T-cell (primary cell): ENCODE measurements around the gene GLIS2. TPM values are rescaled to one million over a fixed set of nuclear protein-coding genes. Genes with fewer than 3 reads are reported as not detected.
A peak's percentile ranks its signal among the peaks of the same experiment; 100 is the strongest.

Experiments
- ATAC-seq, 4 experiments: fragments of 200-7000 bp in 3 of 4; fragments of 150-1000 bp in 1 of 4; cut with Tn5 transposase; replicated peaks in 1 of 4; 1 replicate in 3 of 4; 2 replicates in 1 of 4; pipeline ENCODE4 v1.10.0; 2021; ENCODE audit warnings: moderate library complexity in 3 of 4, mild to moderate bottlenecking in 2 of 4, moderate number of reproducible peaks in 1 of 4
- CTCF ChIA-PET, 2 donors: fragments of 300-600 bp; sonication (Branson Sonifier 250); formaldehyde crosslinking; loops; one replicate each; lab custom pipeline; 2022; ENCODE audit warnings: antibody characterized with exemption in 2 of 2; lab: Charles Lee
- POLR2A ChIA-PET, 2 donors: fragments of 300-600 bp; sonication (Branson Sonifier 250); formaldehyde crosslinking; loops; one replicate each; lab custom pipeline; 2022; ENCODE audit warnings: antibody characterized with exemption in 2 of 2; lab: Charles Lee
- DNase-seq, 35 experiments: peaks; one replicate each; pipeline versions ENCODE4 v3.0.0 to v3.0.0-alpha.2; 2013 to 2023
- H3K27ac ChIP-seq: one replicate; pipeline ENCODE4 v1.5.1; 2013; ENCODE audit warnings: low read length
- H3K27me3 ChIP-seq, 2 experiments: replicated peaks in 1 of 2; 1 replicate in 1 of 2; 2 replicates in 1 of 2; pipeline versions ENCODE4 v1.6.1 to v1.7.0; 2013; ENCODE audit warnings: low read length in 1 of 2, mixed read lengths in 1 of 2; ENCODE audit not compliant: control insufficient read depth in 2 of 2, insufficient read depth in 2 of 2; ENCODE audit errors: extremely low read depth in 1 of 2
- H3K36me3 ChIP-seq, 2 donors: 1 replicate in 1 of 2; 2 replicates in 1 of 2; pipeline versions ENCODE4 v1.6.1 to v1.7.0; 2013; ENCODE audit warnings: low read length in 1 of 2; ENCODE audit not compliant: control insufficient read depth in 2 of 2, insufficient read depth in 1 of 2; ENCODE audit errors: extremely low read depth in 1 of 2
- H3K4me1 ChIP-seq, 2 experiments: 1 replicate in 1 of 2; 2 replicates in 1 of 2; pipeline versions ENCODE4 v1.6.1 to v1.7.0; 2013; ENCODE audit warnings: low read length in 2 of 2, mixed read lengths in 1 of 2; ENCODE audit not compliant: insufficient read depth in 2 of 2, control insufficient read depth in 1 of 2; ENCODE audit errors: extremely low read depth in 1 of 2
- H3K4me3 ChIP-seq, 2 donors: 1 replicate in 1 of 2; 2 replicates in 1 of 2; pipeline versions ENCODE4 v1.5.1 to v1.7.0; 2013; ENCODE audit warnings: mild to moderate bottlenecking in 2 of 2, low read length in 1 of 2, moderate library complexity in 1 of 2; ENCODE audit not compliant: control insufficient read depth in 1 of 2; ENCODE audit errors: extremely low read depth in 1 of 2
- H3K9me3 ChIP-seq: 2 replicates; pipeline ENCODE4 v1.7.0; 2013
- H3K27ac Mint-ChIP-seq, 2 donors: one replicate each; pipeline ENCODE4 v1.8.0; 2020 to 2021; ENCODE audit warnings: mild to moderate bottlenecking in 2 of 2, mixed read lengths in 2 of 2
- H3K27me3 Mint-ChIP-seq, 2 donors: one replicate each; pipeline ENCODE4 v1.8.0; 2021 to 2022; ENCODE audit warnings: mixed read lengths in 2 of 2
- H3K36me3 Mint-ChIP-seq: one replicate; pipeline ENCODE4 v1.8.0; 2021; ENCODE audit warnings: mixed read lengths
- H3K4me1 Mint-ChIP-seq, 3 donors: one replicate each; pipeline ENCODE4 v1.8.0; 2020 to 2022; ENCODE audit warnings: mixed read lengths in 3 of 3, mild to moderate bottlenecking in 1 of 3
- H3K4me3 Mint-ChIP-seq, 3 donors: one replicate each; pipeline ENCODE4 v1.8.0; 2020 to 2022; ENCODE audit warnings: mild to moderate bottlenecking in 3 of 3, mixed read lengths in 3 of 3, moderate library complexity in 3 of 3
- H3K9me3 Mint-ChIP-seq, 3 donors: one replicate each; pipeline ENCODE4 v1.8.0; 2020 to 2022; ENCODE audit warnings: mixed read lengths in 3 of 3
- WGBS: methylation state at CpG from one replicate; pipeline ENCODE4 v1.1.5; 2013; ENCODE audit warnings: missing lambda C conversion rate; ENCODE audit not compliant: insufficient coverage; 5-methylcytosine and 5-hydroxymethylcytosine counted together
- total RNA-seq, 35 experiments: library from RNA in 6 of 35; stranded (reverse) in 6 of 35; fragments of 120-200 nt in 1 of 35; gene quantifications; one replicate each; pipeline versions ENCODE4 v1.2.1 to v1.2.4 and lab custom pipeline; 2013 to 2026

Gene GLIS2
- total RNA-seq, 5 donors from 2014 or later (not counting 1 experiment from before 2014, with no cell fraction given) = 0.18 to 0.20 (median 0.19) TPM; not detected in 2

DNA sequence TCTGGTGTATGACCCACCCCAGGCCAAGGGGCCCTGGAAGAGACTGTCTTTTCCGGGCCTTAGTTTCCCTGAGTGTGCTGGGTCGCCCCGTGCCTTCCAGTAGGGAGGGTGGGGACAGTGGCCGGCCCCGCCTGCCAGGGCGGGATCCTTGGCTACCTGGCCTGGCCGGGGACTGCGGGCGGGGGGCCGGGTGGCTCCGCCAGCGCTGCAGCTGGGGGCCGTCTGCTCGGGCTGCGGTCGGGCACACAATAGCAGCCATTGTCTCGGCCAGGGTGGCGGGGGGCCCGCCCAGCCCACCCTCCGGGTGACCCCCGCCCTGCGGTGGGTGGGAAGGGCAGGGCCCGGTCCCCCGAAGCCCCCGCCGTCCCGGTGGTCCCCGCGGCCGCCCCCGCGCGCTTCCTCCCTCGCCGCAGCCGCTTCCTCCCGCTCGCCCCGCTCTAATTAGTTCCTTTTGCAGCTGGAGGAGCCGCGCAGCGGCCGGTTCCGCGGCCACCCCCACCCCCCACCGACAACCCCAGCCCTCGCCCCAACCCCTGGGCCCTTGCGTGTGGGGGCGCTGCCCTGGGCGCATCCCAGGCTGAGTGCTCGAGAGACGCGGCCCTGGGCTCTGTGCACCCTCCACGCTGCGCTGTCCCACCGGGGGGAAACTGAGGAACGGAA lies 11.6 kb downstream of the GLIS2 start:
- H3K4me1 ChIP-seq = peaks cover 0 to 15% of the 10 kb centered on the region in 2 experiments
- Mint-ChIP-seq H3K4me3 (peak overlapping the region in 1 of 3 donors; percentile 72), H3K4me1 (peaks cover 0 to 8% (median 3%) of the 10 kb centered on the region in 3 donors), H3K9me3 (no peaks in the 10 kb centered on the region), H3K36me3 (no peaks in the 10 kb centered on the region), H3K27ac (no peak overlapping the region), H3K27me3 (peaks cover 0 to 10% of the 10 kb centered on the region in 2 donors)
- ATAC-seq = peak in 3 of 4 experiments; percentile 25 to 40 (median 30)
- H3K36me3 ChIP-seq = no peaks in the 10 kb centered on the region
- H3K4me3 ChIP-seq = peak overlapping the region; percentile 8 to 80
- WGBS = 10% methylated on average over 34 of the region's 57 CpGs
- POLR2A ChIA-PET = interaction anchor here in 1 of 2 donors (0.6 to 0.7 kb wide), 2 partner anchors 17 to 20 kb away, joined by 3 read pairs; no protein-coding TSS in a partner anchor
- H3K9me3 ChIP-seq = no peaks in the 10 kb centered on the region
- CTCF ChIA-PET = interaction anchor here in 1 of 2 donors (0.6 to 0.7 kb wide), 2 partner anchors 39 to 74 kb away, joined by 4 read pairs; no protein-coding TSS in a partner anchor
- peaks cover 0 to 46% of the 10 kb centered on the region in 2 experiments for H3K27me3 ChIP-seq
- H3K27ac ChIP-seq = no peak overlapping the region
- DNase-seq = peak in 1 of 35 experiments; percentile 13

DNA sequence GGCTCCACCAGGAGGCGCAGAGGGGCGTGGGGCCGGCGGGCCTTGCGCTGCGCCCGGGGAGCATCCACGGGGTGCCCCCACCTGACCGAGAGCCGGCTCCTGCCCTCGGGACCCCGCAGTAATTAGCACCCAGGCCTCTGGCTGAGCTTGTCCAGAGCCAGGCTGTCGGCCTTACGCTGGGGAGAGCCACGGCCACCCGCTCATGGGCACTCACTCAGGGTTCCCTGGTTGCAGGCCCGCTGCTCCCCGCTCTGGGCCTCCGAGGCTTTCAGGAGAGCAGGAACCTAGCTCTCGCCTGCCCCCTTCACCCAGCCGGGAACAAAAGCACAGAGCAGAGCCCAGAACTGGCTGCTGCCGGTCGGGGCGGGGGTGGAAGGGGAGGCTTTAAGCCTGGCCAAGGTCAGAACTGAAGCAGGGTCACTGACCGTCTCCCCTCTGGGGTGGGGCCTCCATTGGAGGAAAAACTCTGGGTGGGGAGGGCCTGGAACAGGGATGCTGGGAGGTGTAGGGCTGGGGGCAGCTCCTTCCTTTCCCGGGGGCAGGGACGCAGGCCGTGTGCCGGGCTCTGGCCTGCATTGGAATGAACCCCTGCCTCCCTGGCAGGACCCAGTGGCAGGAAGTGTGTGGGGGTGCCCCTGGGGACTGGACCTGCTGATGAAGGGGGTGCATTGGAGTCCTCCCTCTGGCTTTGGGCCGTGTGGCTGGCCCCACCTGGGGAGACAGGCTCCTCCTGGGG lies 12.3 kb downstream of the GLIS2 start:
- ChIA-PET CTCF (interaction anchor here in 1 of 2 donors (0.6 to 0.7 kb wide), 2 partner anchors 39 to 56 kb away, joined by 3 to 4 read pairs; partner anchors contain the start of gene TFAP4), POLR2A (no interaction called here)

DNA sequence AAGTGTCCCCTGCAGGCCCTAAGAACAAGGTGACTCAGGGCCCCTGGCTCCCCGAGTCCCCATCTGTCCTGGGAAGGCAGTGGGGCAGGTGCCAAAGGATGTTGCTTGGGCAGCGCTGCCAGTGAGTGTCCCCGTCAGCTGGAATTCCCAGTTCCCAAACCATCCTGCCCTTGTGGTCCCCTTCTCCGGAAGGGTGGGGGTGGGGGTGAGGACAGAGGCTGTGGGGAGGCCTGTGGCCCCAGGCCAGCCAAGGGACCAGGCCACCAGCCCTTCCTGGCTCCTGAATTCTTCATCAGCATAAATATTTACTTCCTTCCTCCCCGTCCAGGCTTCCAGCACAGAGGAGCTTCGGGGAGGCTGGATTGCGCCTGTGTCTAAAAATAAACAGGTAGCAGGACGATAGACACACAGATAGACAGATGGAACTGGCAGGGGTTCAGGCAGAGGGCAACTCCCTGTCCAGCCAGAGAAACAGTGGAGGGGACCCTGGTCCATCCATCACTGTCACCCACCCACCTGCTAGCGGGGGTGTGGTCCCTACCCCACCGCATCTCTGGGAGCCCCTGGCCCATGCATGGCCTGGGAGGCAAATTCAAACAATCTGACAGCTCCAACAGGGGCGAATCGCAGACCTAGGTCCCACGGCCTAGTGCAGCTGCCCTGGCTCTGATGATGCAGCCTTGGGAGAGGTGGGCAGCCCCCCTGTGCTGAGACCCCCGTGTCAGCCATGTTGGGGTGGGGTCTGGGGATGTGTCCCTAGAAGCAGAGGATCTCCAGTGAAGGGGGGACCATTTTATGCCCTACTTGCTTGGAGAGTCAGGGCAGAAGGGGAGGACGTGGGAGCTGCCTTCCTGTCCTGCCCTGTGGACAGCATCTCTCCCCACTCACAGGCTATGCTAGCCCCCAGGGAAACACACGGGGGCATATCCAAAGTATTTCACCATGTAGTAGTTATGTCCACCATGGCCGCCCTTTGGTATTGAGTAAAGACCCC lies 13.2 kb downstream of the GLIS2 start:
- Mint-ChIP-seq H3K4me1 (peaks cover 0 to 8% (median 3%) of the 10 kb centered on the region in 3 donors), H3K27me3 (peaks cover 0 to 10% of the 10 kb centered on the region in 2 donors), H3K36me3 (no peaks in the 10 kb centered on the region), H3K4me3 (peak overlapping the region in 1 of 3 donors; percentile 72), H3K27ac (no peak overlapping the region), H3K9me3 (no peaks in the 10 kb centered on the region)
- ChIA-PET CTCF (interaction anchor here in 1 of 2 donors (0.6 kb wide), 1 partner anchor 56 kb away, joined by 3 read pairs; the partner anchor contains the start of gene TFAP4), POLR2A (no interaction called here)
- no peak for DNase-seq
- H3K27ac ChIP-seq = no peak overlapping the region
- no peaks in the 10 kb centered on the region for H3K9me3 ChIP-seq
- H3K27me3 ChIP-seq = peaks cover 0 to 56% of the 10 kb centered on the region in 2 experiments
- no peaks in the 10 kb centered on the region for H3K36me3 ChIP-seq
- no peak overlapping the region for H3K4me3 ChIP-seq
- WGBS = 80% methylated on average over 9 of the region's 17 CpGs
- H3K4me1 ChIP-seq = peaks cover 0 to 15% of the 10 kb centered on the region in 2 experiments
- ATAC-seq = no peak

More for the DNA sequence above, 12.3 kb downstream of the GLIS2 start:
- Histone ChIP-seq H3K9me3 (no peaks in the 10 kb centered on the region), H3K4me3 (peak overlapping the region; percentile 8 to 80), H3K27ac (no peak overlapping the region), H3K36me3 (no peaks in the 10 kb centered on the region), H3K4me1 (peaks cover 0 to 15% of the 10 kb centered on the region in 2 experiments), H3K27me3 (peaks cover 0 to 52% of the 10 kb centered on the region in 2 experiments)
- ATAC-seq = peak; percentile 68 to 85 (median 74)
- no peaks in the 10 kb centered on the region for H3K9me3 Mint-ChIP-seq
- H3K4me1 Mint-ChIP-seq = peaks cover 0 to 8% (median 3%) of the 10 kb centered on the region in 3 donors
- peak overlapping the region; percentile 17 to 72 (median 28) for H3K4me3 Mint-ChIP-seq
- peak in 34 of 35 experiments; percentile 24 to 69 (median 52) for DNase-seq
- WGBS = 3% methylated on average over 25 of the region's 30 CpGs
- H3K27me3 Mint-ChIP-seq = peaks cover 0 to 10% of the 10 kb centered on the region in 2 donors
- H3K27ac Mint-ChIP-seq = no peak overlapping the region
- H3K36me3 Mint-ChIP-seq = no peaks in the 10 kb centered on the region

DNA sequence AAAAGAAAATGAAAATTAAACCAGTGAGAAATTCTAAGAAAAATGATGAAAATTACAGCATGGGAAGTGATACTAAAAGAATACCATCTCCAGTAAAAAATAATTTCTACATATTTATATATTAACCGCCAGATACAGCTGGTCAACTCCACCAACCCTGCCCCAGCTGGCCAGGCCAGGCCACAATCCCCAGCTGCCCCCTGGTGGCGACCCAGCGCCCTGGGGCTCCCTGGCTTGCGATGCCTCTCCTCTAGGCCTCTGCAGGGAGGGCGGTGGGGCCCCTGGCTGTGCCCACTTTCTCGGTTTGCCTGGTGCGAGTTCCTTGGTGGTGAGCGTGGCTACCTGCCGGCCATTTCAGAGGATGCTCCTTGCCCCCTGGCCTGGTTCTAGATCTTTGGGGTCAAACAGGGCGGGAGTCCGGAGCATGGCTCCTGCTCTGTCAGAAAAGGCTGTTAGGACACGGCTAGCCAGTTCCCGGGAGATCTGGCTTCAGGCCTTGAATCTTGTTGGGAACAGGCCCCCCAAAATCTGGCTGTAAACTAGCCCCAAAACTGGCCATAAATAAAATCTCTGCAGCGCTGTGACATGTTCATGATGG lies 14.5 kb downstream of the GLIS2 start:
- no peak overlapping the region for H3K27ac Mint-ChIP-seq
- ChIA-PET CTCF (interaction anchor here (0.6 to 1.3 kb wide), 4 partner anchors 19 to 209 kb away, joined by 3 to 6 read pairs (median 4); partner anchors contain the start of gene TFAP4 (in 1 of the 2)), POLR2A (no interaction called here)
- no peaks in the 10 kb centered on the region for H3K36me3 Mint-ChIP-seq
- H3K4me1 Mint-ChIP-seq = peaks cover 0 to 8% (median 3%) of the 10 kb centered on the region in 3 donors
- H3K27me3 ChIP-seq = peaks cover 0 to 53% of the 10 kb centered on the region in 2 experiments
- no peak overlapping the region for H3K4me3 ChIP-seq
- no peak overlapping the region for H3K4me3 Mint-ChIP-seq
- no peaks in the 10 kb centered on the region for H3K36me3 ChIP-seq
- ATAC-seq = peak; percentile 61 to 71 (median 64)
- no peaks in the 10 kb centered on the region for H3K9me3 ChIP-seq
- 45% methylated on average over 12 of the region's 14 CpGs for WGBS
- peak in 34 of 35 experiments; percentile 26 to 80 (median 58) for DNase-seq
- H3K27ac ChIP-seq = no peak overlapping the region
- H3K9me3 Mint-ChIP-seq = no peaks in the 10 kb centered on the region
- peaks cover 0 to 17% of the 10 kb centered on the region in 2 experiments for H3K4me1 ChIP-seq
- H3K27me3 Mint-ChIP-seq = peaks cover 0 to 10% of the 10 kb centered on the region in 2 donors

DNA sequence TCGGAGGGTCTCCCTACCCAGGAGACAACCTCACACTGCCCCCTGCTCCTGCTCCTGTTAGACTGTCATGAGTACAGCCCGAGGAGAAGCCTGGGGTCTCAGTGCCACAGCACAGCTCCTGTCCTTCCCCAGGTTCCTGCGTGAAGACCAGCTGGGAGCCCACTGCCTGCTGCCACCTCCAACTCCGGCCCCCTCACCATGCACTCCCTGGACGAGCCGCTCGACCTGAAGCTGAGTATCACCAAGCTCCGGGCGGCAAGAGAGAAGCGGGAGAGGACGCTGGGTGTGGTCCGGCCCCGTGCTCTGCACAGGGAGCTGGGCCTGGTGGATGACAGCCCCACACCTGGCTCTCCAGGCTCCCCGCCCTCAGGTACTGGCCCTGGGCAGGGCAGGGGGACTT lies 16.2 kb downstream of the GLIS2 start:
- H3K4me1 ChIP-seq = peaks cover 0 to 16% of the 10 kb centered on the region in 2 experiments
- ATAC-seq = no peak
- CTCF ChIA-PET = interaction anchor here (0.6 to 1.7 kb wide), 5 partner anchors 20 to 1196 kb away, joined by 3 to 5 read pairs (median 4); no protein-coding TSS in a partner anchor
- H3K36me3 Mint-ChIP-seq = no peaks in the 10 kb centered on the region
- no peaks in the 10 kb centered on the region for H3K9me3 Mint-ChIP-seq
- no peak overlapping the region for H3K4me3 Mint-ChIP-seq
- no peaks in the 10 kb centered on the region for H3K36me3 ChIP-seq
- H3K27me3 ChIP-seq = peaks cover 0 to 46% of the 10 kb centered on the region in 2 experiments
- H3K27me3 Mint-ChIP-seq = peaks cover 0 to 10% of the 10 kb centered on the region in 2 donors
- no peak overlapping the region for H3K27ac ChIP-seq
- no peak for DNase-seq
- POLR2A ChIA-PET = no interaction called here
- no peak overlapping the region for H3K4me3 ChIP-seq
- H3K4me1 Mint-ChIP-seq = peaks cover 0 to 8% (median 3%) of the 10 kb centered on the region in 3 donors
- no peak overlapping the region for H3K27ac Mint-ChIP-seq
- 88% methylated on average over 14 of the region's 14 CpGs for WGBS
- H3K9me3 ChIP-seq = no peaks in the 10 kb centered on the region
